HEK293 (cell line): ENCODE measurements around the gene STPG3.
A peak's percentile ranks its signal among the peaks of the same experiment; 100 is the strongest.

Experiments
- PRDM2 ChIP-seq: fragments of 450-650 bp; formaldehyde crosslinking; IDR thresholded peaks from 2 replicates; pipeline ENCODE4 v1.5.1; 2016; ENCODE audit warnings: missing biosample characterization, missing genetic modification characterization, borderline replicate concordance
- ZNF133 ChIP-seq: fragments of 450-650 bp; formaldehyde crosslinking; IDR thresholded peaks from 2 replicates; pipeline ENCODE4 v1.5.1; 2016; ENCODE audit warnings: missing biosample characterization, missing genetic modification characterization
- ZNF146 ChIP-seq: fragments of 450-650 bp; formaldehyde crosslinking; IDR thresholded peaks from 2 replicates; pipeline ENCODE4 v1.5.1; 2016; ENCODE audit warnings: missing biosample characterization, missing genetic modification characterization
- ZNF16 ChIP-seq: fragments of 450-650 bp; formaldehyde crosslinking; IDR thresholded peaks from 2 replicates; pipeline ENCODE4 v1.5.1; 2016; ENCODE audit warnings: low read depth, missing biosample characterization, missing genetic modification characterization
- ZNF324 ChIP-seq: fragments of 450-650 bp; formaldehyde crosslinking; IDR thresholded peaks from 2 replicates; pipeline ENCODE4 v1.5.1; 2016; ENCODE audit warnings: missing biosample characterization, missing genetic modification characterization
- ZNF341 ChIP-seq: fragments of 450-650 bp; formaldehyde crosslinking; IDR thresholded peaks from 2 replicates; pipeline ENCODE4; 2016; ENCODE audit warnings: low read depth, missing biosample characterization, missing genetic modification characterization
- ZNF473 ChIP-seq: fragments of 450-650 bp; formaldehyde crosslinking; IDR thresholded peaks from 2 replicates; pipeline ENCODE4 v1.5.1; 2017; ENCODE audit warnings: missing biosample characterization, missing genetic modification characterization
- ZNF501 ChIP-seq: fragments of 450-650 bp; formaldehyde crosslinking; IDR thresholded peaks from 2 replicates; pipeline ENCODE4 v1.5.1; 2016; ENCODE audit warnings: missing biosample characterization, missing genetic modification characterization
- ZNF518A ChIP-seq: fragments of 450-650 bp; formaldehyde crosslinking; conservative IDR thresholded peaks from 2 replicates; pipeline ENCODE4 v1.5.1; 2016; ENCODE audit warnings: low read depth, missing biosample characterization, missing genetic modification characterization
- ZNF529 ChIP-seq: fragments of 450-650 bp; formaldehyde crosslinking; IDR thresholded peaks from 2 replicates; pipeline ENCODE4 v1.5.1; 2017; ENCODE audit warnings: missing genetic modification characterization, missing biosample characterization; ENCODE audit not compliant: insufficient replicate concordance
- ZNF548 ChIP-seq: fragments of 450-650 bp; formaldehyde crosslinking; IDR thresholded peaks from 2 replicates; pipeline ENCODE4 v1.5.1; 2016; ENCODE audit warnings: missing biosample characterization, missing genetic modification characterization
- ZNF600 ChIP-seq: fragments of 450-650 bp; formaldehyde crosslinking; IDR thresholded peaks from 2 replicates; pipeline ENCODE4 v1.5.1; 2016; ENCODE audit warnings: missing biosample characterization, missing genetic modification characterization
- ZNF610 ChIP-seq: fragments of 450-650 bp; formaldehyde crosslinking; IDR thresholded peaks from 2 replicates; pipeline ENCODE4 v1.5.1; 2016; ENCODE audit warnings: missing biosample characterization, missing genetic modification characterization, borderline replicate concordance
- ZNF76 ChIP-seq: fragments of 450-650 bp; formaldehyde crosslinking; IDR thresholded peaks from 2 replicates; pipeline ENCODE4; 2016; ENCODE audit warnings: low read depth, missing biosample characterization, missing genetic modification characterization, borderline replicate concordance
- TF ChIP-seq, protein P1 (sequence below): fragments of 450-650 bp; formaldehyde crosslinking; IDR thresholded peaks from 2 replicates; pipeline ENCODE4 v1.5.1; 2016; ENCODE audit warnings: missing biosample characterization, missing genetic modification characterization
- TF ChIP-seq, protein P2 (sequence below): fragments of 450-650 bp; formaldehyde crosslinking; IDR thresholded peaks from 2 replicates; pipeline ENCODE4 v1.5.1; 2016; ENCODE audit warnings: missing biosample characterization, missing genetic modification characterization
- TF ChIP-seq, protein P3 (sequence below): fragments of 450-650 bp; formaldehyde crosslinking; optimal IDR thresholded peaks from 2 replicates; pipeline ENCODE3; 2016; ENCODE audit warnings: missing biosample characterization, mild to moderate bottlenecking, missing genetic modification characterization
- TF ChIP-seq, protein P4 (sequence below): fragments of 450-650 bp; formaldehyde crosslinking; IDR thresholded peaks from 2 replicates; pipeline ENCODE4 v1.5.1; 2016; ENCODE audit warnings: missing biosample characterization, missing genetic modification characterization

The STPG3 gene

DNA sequence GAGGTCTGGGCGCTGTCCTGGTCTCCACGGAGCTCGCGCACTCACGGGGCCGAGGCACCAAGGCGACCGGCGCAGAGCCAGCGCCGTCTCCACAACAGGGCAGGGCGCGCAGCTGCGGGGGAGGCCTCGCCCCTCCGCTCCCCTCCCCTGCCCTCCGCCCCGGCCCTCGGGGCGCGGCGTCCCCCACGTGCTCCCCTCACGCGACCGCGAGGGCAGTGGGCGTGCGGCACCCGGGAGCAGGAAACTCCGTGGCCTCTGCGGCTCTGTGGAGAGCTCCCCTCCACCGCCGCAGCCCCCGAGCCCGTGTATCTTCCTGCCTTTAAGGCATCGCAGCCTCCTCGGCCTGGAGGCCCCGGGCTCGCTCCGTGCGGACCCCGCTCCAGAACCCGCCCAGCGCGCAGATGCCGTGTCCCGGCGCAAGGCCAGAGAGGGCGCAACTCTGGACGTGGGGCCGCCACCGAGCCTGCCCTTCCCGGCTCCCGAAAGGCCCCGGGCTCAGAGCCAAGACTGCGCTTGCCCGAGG lies 10.7 kb upstream of the STPG3 start (continued):
- no peak for TF ChIP-seq PRDM2
- TF ChIP-seq ZNF16 (tag by site-specific recombination), result no peak
- TF ChIP-seq ZNF600 (tag by site-specific recombination), result peak; percentile 92
- TF ChIP-seq ZNF324 (tag by site-specific recombination), result peak; percentile 93
- TF ChIP-seq, protein P1, sequence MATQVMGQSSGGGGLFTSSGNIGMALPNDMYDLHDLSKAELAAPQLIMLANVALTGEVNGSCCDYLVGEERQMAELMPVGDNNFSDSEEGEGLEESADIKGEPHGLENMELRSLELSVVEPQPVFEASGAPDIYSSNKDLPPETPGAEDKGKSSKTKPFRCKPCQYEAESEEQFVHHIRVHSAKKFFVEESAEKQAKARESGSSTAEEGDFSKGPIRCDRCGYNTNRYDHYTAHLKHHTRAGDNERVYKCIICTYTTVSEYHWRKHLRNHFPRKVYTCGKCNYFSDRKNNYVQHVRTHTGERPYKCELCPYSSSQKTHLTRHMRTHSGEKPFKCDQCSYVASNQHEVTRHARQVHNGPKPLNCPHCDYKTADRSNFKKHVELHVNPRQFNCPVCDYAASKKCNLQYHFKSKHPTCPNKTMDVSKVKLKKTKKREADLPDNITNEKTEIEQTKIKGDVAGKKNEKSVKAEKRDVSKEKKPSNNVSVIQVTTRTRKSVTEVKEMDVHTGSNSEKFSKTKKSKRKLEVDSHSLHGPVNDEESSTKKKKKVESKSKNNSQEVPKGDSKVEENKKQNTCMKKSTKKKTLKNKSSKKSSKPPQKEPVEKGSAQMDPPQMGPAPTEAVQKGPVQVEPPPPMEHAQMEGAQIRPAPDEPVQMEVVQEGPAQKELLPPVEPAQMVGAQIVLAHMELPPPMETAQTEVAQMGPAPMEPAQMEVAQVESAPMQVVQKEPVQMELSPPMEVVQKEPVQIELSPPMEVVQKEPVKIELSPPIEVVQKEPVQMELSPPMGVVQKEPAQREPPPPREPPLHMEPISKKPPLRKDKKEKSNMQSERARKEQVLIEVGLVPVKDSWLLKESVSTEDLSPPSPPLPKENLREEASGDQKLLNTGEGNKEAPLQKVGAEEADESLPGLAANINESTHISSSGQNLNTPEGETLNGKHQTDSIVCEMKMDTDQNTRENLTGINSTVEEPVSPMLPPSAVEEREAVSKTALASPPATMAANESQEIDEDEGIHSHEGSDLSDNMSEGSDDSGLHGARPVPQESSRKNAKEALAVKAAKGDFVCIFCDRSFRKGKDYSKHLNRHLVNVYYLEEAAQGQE, result peak; percentile 63; the same call in 1 of the 2 replicates
- TF ChIP-seq, protein P2, sequence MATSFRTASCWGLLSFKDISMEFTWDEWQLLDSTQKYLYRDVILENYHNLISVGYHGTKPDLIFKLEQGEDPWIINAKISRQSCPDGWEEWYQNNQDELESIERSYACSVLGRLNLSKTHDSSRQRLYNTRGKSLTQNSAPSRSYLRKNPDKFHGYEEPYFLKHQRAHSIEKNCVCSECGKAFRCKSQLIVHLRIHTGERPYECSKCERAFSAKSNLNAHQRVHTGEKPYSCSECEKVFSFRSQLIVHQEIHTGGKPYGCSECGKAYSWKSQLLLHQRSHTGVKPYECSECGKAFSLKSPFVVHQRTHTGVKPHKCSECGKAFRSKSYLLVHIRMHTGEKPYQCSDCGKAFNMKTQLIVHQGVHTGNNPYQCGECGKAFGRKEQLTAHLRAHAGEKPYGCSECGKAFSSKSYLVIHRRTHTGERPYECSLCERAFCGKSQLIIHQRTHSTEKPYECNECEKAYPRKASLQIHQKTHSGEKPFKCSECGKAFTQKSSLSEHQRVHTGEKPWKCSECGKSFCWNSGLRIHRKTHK (tag by site-specific recombination), result no peak
- TF ChIP-seq ZNF518A (tag by site-specific recombination), result no peak
- no peak for TF ChIP-seq ZNF548
- peak; percentile 84 for TF ChIP-seq ZNF610
- TF ChIP-seq, protein P3, sequence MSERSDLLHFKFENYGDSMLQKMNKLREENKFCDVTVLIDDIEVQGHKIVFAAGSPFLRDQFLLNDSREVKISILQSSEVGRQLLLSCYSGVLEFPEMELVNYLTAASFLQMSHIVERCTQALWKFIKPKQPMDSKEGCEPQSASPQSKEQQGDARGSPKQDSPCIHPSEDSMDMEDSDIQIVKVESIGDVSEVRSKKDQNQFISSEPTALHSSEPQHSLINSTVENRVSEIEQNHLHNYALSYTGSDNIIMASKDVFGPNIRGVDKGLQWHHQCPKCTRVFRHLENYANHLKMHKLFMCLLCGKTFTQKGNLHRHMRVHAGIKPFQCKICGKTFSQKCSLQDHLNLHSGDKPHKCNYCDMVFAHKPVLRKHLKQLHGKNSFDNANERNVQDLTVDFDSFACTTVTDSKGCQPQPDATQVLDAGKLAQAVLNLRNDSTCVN (tag by site-specific recombination), result peak; percentile 98
- TF ChIP-seq ZNF473, result no peak
- TF ChIP-seq ZNF146 (tag by site-specific recombination), result peak; percentile 22; the same call in 1 of the 2 replicates
- no peak for TF ChIP-seq ZNF529 (tag by site-specific recombination)
- TF ChIP-seq ZNF341 (tag by site-specific recombination), result peak; percentile 30
- peak; percentile 84; the same call in 1 of the 2 replicates for TF ChIP-seq ZNF76 (tag by site-specific recombination)
- no peak; the same call in 1 of the 2 replicates for TF ChIP-seq ZNF501 (tag by site-specific recombination)
- TF ChIP-seq, protein P4, sequence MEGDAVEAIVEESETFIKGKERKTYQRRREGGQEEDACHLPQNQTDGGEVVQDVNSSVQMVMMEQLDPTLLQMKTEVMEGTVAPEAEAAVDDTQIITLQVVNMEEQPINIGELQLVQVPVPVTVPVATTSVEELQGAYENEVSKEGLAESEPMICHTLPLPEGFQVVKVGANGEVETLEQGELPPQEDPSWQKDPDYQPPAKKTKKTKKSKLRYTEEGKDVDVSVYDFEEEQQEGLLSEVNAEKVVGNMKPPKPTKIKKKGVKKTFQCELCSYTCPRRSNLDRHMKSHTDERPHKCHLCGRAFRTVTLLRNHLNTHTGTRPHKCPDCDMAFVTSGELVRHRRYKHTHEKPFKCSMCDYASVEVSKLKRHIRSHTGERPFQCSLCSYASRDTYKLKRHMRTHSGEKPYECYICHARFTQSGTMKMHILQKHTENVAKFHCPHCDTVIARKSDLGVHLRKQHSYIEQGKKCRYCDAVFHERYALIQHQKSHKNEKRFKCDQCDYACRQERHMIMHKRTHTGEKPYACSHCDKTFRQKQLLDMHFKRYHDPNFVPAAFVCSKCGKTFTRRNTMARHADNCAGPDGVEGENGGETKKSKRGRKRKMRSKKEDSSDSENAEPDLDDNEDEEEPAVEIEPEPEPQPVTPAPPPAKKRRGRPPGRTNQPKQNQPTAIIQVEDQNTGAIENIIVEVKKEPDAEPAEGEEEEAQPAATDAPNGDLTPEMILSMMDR, result peak; percentile 93
- no peak for TF ChIP-seq ZNF133 (tag by site-specific recombination)
